ENCODE results near the gene NUTF2.

Gene NUTF2

DNA sequence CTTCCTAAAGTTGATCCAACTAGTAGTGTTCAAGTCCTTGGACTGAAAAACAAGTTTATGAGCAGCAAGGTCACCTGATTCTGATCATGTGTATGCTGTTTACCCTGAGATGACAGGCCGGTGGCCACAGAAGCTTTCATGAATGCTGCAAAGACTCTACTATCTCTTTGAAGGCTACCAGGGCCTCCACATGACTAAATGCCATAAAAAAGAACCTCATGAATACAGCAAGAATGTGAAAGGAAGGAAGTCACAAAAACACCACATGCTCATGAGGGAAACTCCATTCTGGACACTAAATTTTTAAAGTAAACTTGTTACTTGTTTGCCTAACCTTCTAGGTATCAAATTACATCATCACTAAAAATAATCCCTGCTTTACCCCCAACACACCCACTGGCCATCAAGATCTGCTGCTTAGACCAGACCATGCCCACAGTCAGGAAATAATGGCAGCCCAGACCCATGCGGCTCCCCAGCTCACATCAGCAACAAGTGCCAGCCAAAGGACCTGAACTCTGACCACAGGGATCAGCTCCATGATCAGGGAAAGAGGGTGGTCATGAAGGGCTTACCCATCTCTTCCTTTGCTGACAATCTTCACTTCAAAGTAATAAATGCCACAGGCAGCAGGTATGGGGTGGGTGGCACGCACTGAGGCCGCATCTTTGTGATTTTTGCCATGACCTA is 41.7 kb upstream of the NUTF2 start:
- Histone ChIP-seq H3K36me3 (peaks cover 27% of the 10 kb centered on the region), H3K4me1 (no peaks in the 10 kb centered on the region)
- TF ChIP-seq, protein P1, sequence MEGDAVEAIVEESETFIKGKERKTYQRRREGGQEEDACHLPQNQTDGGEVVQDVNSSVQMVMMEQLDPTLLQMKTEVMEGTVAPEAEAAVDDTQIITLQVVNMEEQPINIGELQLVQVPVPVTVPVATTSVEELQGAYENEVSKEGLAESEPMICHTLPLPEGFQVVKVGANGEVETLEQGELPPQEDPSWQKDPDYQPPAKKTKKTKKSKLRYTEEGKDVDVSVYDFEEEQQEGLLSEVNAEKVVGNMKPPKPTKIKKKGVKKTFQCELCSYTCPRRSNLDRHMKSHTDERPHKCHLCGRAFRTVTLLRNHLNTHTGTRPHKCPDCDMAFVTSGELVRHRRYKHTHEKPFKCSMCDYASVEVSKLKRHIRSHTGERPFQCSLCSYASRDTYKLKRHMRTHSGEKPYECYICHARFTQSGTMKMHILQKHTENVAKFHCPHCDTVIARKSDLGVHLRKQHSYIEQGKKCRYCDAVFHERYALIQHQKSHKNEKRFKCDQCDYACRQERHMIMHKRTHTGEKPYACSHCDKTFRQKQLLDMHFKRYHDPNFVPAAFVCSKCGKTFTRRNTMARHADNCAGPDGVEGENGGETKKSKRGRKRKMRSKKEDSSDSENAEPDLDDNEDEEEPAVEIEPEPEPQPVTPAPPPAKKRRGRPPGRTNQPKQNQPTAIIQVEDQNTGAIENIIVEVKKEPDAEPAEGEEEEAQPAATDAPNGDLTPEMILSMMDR (IDR thresholded peaks at IDR 0.05; ENCODE audit: low read depth, low read length), result no peak

DNA sequence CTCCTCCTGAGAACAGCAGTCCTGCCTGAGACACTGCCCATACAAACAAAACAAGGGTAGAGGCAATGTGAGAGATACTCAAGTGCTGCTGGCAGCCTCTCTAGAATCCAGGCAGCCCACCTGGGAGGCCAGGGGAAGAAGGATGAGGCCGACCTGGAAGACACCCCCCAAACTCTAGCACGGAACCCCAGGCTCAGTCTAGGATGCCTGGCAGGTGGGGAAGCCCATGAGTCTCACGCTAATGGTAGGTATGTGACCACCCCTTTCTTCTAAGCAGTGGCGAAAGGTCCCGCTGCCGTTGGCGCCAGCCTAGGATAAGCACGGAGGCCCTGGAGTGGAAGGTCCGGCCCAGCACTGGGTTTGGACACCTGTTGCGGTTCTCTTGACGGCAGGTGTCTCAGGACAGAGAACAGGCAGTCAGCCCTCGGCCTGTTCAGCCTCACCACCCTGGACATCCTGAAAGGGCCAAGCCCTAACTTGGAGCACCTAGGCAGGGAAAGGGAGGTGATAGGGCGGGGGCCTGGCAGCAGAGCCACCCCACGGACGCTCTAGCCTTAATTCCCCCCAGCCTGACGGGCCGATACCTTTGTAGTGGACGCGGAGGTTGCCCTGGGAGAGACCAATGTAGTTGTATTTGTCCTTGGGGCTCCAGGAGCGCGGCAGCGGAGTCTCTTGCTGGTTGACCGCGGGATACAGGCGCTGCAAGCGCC is 40.9 kb upstream of the NUTF2 start:
- Histone ChIP-seq H3K4me1 (no peaks in the 10 kb centered on the region), H3K9me3 (no peaks in the 10 kb centered on the region), H3K4me3 (ENCODE audit: low read depth, low read length) (peak overlapping the region; percentile 90), H3K27me3 (no peaks in the 10 kb centered on the region), H3K36me3 (peaks cover 22% of the 10 kb centered on the region)
- no peak for DNase-seq
- TF ChIP-seq, protein P1 (IDR thresholded peaks at IDR 0.05; ENCODE audit: low read depth, low read length), result no peak

More for the DNA sequence above, 41.7 kb upstream of the NUTF2 start:
- DNase-seq, result no peak
- Histone ChIP-seq H3K9me3 (no peaks in the 10 kb centered on the region), H3K4me3 (ENCODE audit: low read depth, low read length) (peak overlapping the region; percentile 90), H3K27me3 (no peaks in the 10 kb centered on the region)

DNA sequence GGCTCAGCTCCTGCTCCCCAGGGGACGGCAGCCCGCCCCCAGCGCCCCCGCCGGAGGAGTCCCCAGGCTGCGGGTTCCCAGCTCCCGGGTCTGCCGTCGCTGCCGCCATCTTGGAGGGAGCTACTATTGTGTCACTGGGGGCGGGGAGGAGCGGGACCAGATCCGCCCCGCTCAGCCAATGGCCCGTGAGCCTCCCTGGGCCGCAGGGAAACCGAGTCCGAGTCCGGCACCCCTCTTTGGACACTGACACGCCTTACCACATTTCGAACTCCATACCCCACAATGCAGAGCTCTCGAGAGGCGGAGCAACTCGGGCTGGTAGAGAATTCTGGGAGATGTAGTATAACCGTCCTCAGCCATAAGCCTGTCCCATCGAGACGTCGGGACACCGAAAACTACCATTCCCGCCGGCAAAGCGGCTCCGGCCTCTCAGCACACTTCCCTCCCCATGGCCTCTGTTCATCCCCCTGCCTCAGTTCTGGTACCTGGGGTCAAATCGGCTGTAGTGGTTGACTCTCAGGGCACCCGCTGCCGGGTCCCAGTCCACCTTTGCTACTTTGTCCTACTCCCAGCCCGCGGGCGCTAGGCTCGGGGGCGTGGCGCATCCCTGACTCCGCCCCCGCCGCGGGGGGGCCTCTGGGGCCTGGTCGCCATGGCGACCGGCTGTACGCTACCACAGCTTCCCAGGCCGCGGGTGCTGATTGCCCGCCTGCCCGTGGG is 40.1 kb upstream of the NUTF2 start, which contains the start of the genes RANBP10 and TSNAXIP1:
Gene RANBP10, minus strand, starts transcription at position 133 of the 720 bp plus-strand sequence. Its CDS starts 24 bp downstream, at position 109.
Gene TSNAXIP1, plus strand, starts transcription at position 462 of the 720 bp plus-strand sequence. CDS start 261 bp downstream, outside the sequence.
- Histone ChIP-seq H3K27me3 (no peaks in the 10 kb centered on the region), H3K4me3 (ENCODE audit: low read depth, low read length) (peak within 1 kb of the TSS; percentile 90), H3K36me3 (peaks cover 17% of the 10 kb centered on the region), H3K4me1 (no peaks in the 10 kb centered on the region), H3K9me3 (no peaks in the 10 kb centered on the region)
- TF ChIP-seq, protein P1 (IDR thresholded peaks at IDR 0.05; ENCODE audit: low read depth, low read length), result no peak
- peak; percentile 98 for DNase-seq

DNA sequence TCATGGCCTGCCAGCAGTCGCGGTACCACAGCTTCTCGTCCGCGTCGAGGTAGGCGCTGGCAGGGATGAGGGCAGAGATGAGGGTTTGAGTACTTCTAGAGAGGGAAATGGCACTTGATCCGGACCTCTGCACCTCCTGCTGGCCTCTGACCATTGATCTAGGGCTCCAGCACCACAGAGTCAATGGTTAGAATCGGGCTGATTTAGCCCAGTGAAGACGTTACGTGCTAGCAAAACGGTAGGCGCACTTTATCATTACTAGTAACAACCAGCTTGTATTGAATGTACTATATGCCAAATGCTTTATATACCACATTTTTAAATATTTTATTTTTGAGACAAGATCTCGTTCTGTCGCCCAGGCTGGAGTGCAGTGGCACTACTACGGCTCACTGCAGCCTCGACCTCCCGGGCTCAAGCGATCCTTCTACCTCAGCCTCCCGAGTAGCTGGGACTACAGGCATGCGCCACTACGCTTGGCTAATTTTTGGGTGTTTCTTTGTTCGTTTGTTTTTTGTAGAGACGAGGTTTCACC is 39.5 kb upstream of the NUTF2 start:
- TF ChIP-seq, protein P1 (IDR thresholded peaks at IDR 0.05; ENCODE audit: low read depth, low read length), result peak; percentile 21; the same call in 1 of the 2 replicates
- H3K36me3 ChIP-seq, result peaks cover 15% of the 10 kb centered on the region
- no peaks in the 10 kb centered on the region for H3K4me1 ChIP-seq
- H3K9me3 ChIP-seq, result no peaks in the 10 kb centered on the region
- no peaks in the 10 kb centered on the region for H3K27me3 ChIP-seq
- no peak for DNase-seq
- H3K4me3 ChIP-seq (ENCODE audit: low read depth, low read length), result peak overlapping the region; percentile 90

DNA sequence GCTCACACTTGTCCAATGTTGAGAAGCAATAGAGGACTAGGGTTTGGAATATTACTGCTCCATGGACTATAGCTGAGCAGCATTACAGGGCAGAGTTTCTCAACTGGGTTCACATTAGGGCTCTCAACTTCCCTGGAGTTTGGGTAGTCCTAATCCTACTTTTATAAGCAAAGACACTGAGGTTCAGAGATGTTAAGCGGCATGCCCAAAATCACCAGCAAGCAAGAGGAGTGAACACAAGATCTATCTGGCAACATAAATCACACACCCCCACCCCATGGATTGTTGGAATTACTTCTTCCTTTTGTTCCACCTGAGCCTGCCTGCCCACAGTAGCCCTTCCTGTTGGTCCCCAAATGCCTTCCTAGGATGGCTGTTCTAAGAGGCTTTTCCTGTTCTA is 34.8 kb upstream of the NUTF2 start:
- DNase-seq, result no peak
- Histone ChIP-seq H3K9me3 (no peaks in the 10 kb centered on the region), H3K27me3 (no peaks in the 10 kb centered on the region), H3K4me1 (no peaks in the 10 kb centered on the region), H3K4me3 (ENCODE audit: low read depth, low read length) (no peak overlapping the region), H3K36me3 (no peaks in the 10 kb centered on the region)
- TF ChIP-seq, protein P1 (IDR thresholded peaks at IDR 0.05; ENCODE audit: low read depth, low read length), result no peak

All from BE2C (cell line).